ES-I3 (cell line): Measurements from ENCODE around the gene DYDC1.
"Not testable (repeated sequence)": the region's sequence is repeated elsewhere in the genome, so short reads cannot be mapped to it uniquely, and the experiment has no call there.

ENCODE experiments used
- H3K36me3 ChIP-seq: 2 replicates; pipeline ENCODE4 v1.6.1; 2013; ENCODE audit warnings: mild to moderate bottlenecking, low read length, control low read depth, moderate library complexity; ENCODE audit not compliant: insufficient read depth
- H3K4me1 ChIP-seq: 2 replicates; pipeline ENCODE4 v1.6.1; 2013; ENCODE audit warnings: mild to moderate bottlenecking, control low read depth, low read length; ENCODE audit not compliant: insufficient read depth
- H3K9ac ChIP-seq: 2 replicates; pipeline ENCODE4 v1.6.1; 2013; ENCODE audit warnings: low read depth, mild to moderate bottlenecking, low read length, moderate library complexity
- H3K9me3 ChIP-seq: 2 replicates; pipeline ENCODE4 v1.6.1; 2013; ENCODE audit warnings: mild to moderate bottlenecking, low read length, moderate library complexity; ENCODE audit not compliant: control insufficient read depth, insufficient read depth

Gene DYDC1

GRCh38 chr10:80321183-80321582, 35.4 kb downstream of the DYDC1 start:
- Histone ChIP-seq H3K4me1 (0 out of 2 replicates have a peak, but pooled peaks cover 10% of the 10 kb centered on the region), H3K9me3 (no peaks in the 10 kb centered on the region), H3K36me3 (no peaks in the 10 kb centered on the region), H3K9ac (no peak overlapping the region)

- H3K36me3 ChIP-seq = no peaks in the 10 kb centered on the region
- 0 out of 2 replicates have a peak, but pooled peaks cover 10% of the 10 kb centered on the region for H3K4me1 ChIP-seq
- H3K9me3 ChIP-seq = no peaks in the 10 kb centered on the region
- H3K9ac ChIP-seq = no peak overlapping the region
Measured at GRCh38 chr10:80320377-80320776, 36.2 kb downstream of the DYDC1 start.

- H3K9me3 ChIP-seq = no peaks in the 10 kb centered on the region
- H3K4me1 ChIP-seq = 0 out of 2 replicates have a peak, but pooled peaks cover 7% of the 10 kb centered on the region
- no peaks in the 10 kb centered on the region for H3K36me3 ChIP-seq
- no peak overlapping the region for H3K9ac ChIP-seq
Measured at GRCh38 chr10:80319725-80320290, 36.7 kb downstream of the DYDC1 start.

- no peak overlapping the region for H3K9ac ChIP-seq
- 0 out of 2 replicates have a peak, but pooled peaks cover 5% of the 10 kb centered on the region for H3K4me1 ChIP-seq
- no peaks in the 10 kb centered on the region for H3K9me3 ChIP-seq
- no peaks in the 10 kb centered on the region for H3K36me3 ChIP-seq
Measured at GRCh38 chr10:80319318-80319717, 37.2 kb downstream of the DYDC1 start.

- H3K4me1 ChIP-seq = 0 out of 2 replicates have a peak, but pooled peaks cover 3% of the 10 kb centered on the region
- H3K9me3 ChIP-seq = no peaks in the 10 kb centered on the region
- H3K9ac ChIP-seq = no peak overlapping the region
Measured at GRCh38 chr10:80318742-80319141, 37.8 kb downstream of the DYDC1 start.

GRCh38 chr10:80315391-80315790, 41.2 kb downstream of the DYDC1 start:
- Histone ChIP-seq H3K9me3 (no peaks in the 10 kb centered on the region), H3K4me1 (no peaks in the 10 kb centered on the region), H3K36me3 (no peaks in the 10 kb centered on the region), H3K9ac (no peak overlapping the region)

More at GRCh38 chr10:80318742-80319141, 37.8 kb downstream of the DYDC1 start:
- no peaks in the 10 kb centered on the region for H3K36me3 ChIP-seq

GRCh38 chr10:80313523-80313922, 43.0 kb downstream of the DYDC1 start:
- Histone ChIP-seq H3K9me3 (no peaks in the 10 kb centered on the region), H3K9ac (no peak overlapping the region), H3K36me3 (no peaks in the 10 kb centered on the region), H3K4me1 (no peaks in the 10 kb centered on the region)

GRCh38 chr10:80305989-80306388, 50.6 kb downstream of the DYDC1 start:
- not testable (repeated sequence) for H3K9me3 ChIP-seq, H3K4me1 ChIP-seq

GRCh38 chr10:80296942-80297341, 59.6 kb downstream of the DYDC1 start:
- H3K36me3 ChIP-seq = no peaks in the 10 kb centered on the region
- no peaks in the 10 kb centered on the region for H3K4me1 ChIP-seq
- peaks cover 8% of the 10 kb centered on the region; the same call in 1 of the 2 replicates for H3K9me3 ChIP-seq
- no peak overlapping the region for H3K9ac ChIP-seq

More at GRCh38 chr10:80305989-80306388, 50.6 kb downstream of the DYDC1 start:
- not testable (repeated sequence) for H3K9ac ChIP-seq, H3K36me3 ChIP-seq

- Histone ChIP-seq H3K4me1 (no peaks in the 10 kb centered on the region), H3K36me3 (no peaks in the 10 kb centered on the region), H3K9ac (no peak overlapping the region), H3K9me3 (peaks cover 8% of the 10 kb centered on the region; the same call in 1 of the 2 replicates)
Measured at GRCh38 chr10:80292607-80293239, 63.8 kb downstream of the DYDC1 start.

GRCh38 chr10:80290474-80291220, 65.9 kb downstream of the DYDC1 start:
- no peaks in the 10 kb centered on the region for H3K36me3 ChIP-seq
- H3K4me1 ChIP-seq = no peaks in the 10 kb centered on the region
- no peak overlapping the region for H3K9ac ChIP-seq
- no peaks in the 10 kb centered on the region for H3K9me3 ChIP-seq

GRCh38 chr10:80289451-80290287, 66.9 kb downstream of the DYDC1 start, which contains the start of gene MAT1A:
TSS of gene MAT1A (minus strand) at chr10:80289658. CDS start at chr10:80289423, 235 bp downstream.
- no peaks in the 10 kb centered on the region for H3K36me3 ChIP-seq
- no peaks in the 10 kb centered on the region for H3K9me3 ChIP-seq
- peak within 1 kb of the TSS; percentile 13; the same call in 1 of the 2 replicates for H3K9ac ChIP-seq
- H3K4me1 ChIP-seq = no peaks in the 10 kb centered on the region

- Histone ChIP-seq H3K36me3 (no peaks in the 10 kb centered on the region), H3K9ac (no peak overlapping the region), H3K9me3 (no peaks in the 10 kb centered on the region), H3K4me1 (no peaks in the 10 kb centered on the region)
Measured at GRCh38 chr10:80288849-80289248, 67.7 kb downstream of the DYDC1 start.
